T-helper 2 cell treated with Interferon-gamma antibody and Interleukin-4, amounts not matched to agents 5 μg/mL and 100 μg/mL, for 36 hours (primary cell): ENCODE data around the gene NBEA.
"Not testable (repeated sequence)": the region's sequence is repeated elsewhere in the genome, so short reads cannot be mapped to it uniquely, and the experiment has no call there.

ENCODE experiments used
- DNase-seq: peaks from one replicate; pipeline ENCODE4 v3.0.0; 2021; ENCODE audit warnings: low spot score
- H3K27ac Mint-ChIP-seq: one replicate; pipeline ENCODE4 v1.8.0; 2021; ENCODE audit warnings: mild to moderate bottlenecking, mixed read lengths
- H3K27me3 Mint-ChIP-seq: one replicate; pipeline ENCODE4 v1.8.0; 2021; ENCODE audit warnings: low read depth, mixed read lengths
- H3K36me3 Mint-ChIP-seq: one replicate; pipeline ENCODE4 v1.8.0; 2021; ENCODE audit warnings: low read depth, mixed read lengths
- H3K4me1 Mint-ChIP-seq: one replicate; pipeline ENCODE4 v1.8.0; 2021; ENCODE audit warnings: low read depth, mixed read lengths
- H3K4me3 Mint-ChIP-seq: one replicate; pipeline ENCODE4 v1.8.0; 2022; ENCODE audit warnings: mild to moderate bottlenecking, moderate library complexity, mixed read lengths
- H3K9me3 Mint-ChIP-seq: one replicate; pipeline ENCODE4 v1.8.0; 2021; ENCODE audit warnings: mixed read lengths

The NBEA gene

GRCh38 chr13:35057858-35058257 lies 115.8 kb downstream of the NBEA start:
- DNase-seq: no peak
- H3K27me3 Mint-ChIP-seq: no peaks in the 10 kb centered on the region

DNA sequence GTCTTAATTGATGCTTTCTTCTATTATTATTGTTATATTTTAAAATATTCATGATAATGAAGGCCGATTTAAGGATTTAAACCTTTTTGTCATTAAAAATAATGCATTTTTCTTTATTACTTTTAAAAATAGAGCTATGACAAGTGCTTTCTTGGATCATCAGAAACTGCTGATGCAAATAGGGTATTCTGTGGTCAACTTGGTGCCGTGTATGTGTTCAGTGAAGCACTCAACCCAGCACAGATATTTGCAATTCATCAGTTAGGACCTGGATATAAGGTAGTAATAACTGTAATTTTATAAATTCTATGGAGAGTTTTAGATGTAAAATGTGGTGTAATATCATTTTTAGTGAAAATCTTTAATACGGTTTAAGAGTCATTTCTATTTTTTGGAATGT lies 116.5 kb downstream of the NBEA start:
- not testable (repeated sequence) for H3K36me3 Mint-ChIP-seq, H3K27me3 Mint-ChIP-seq, H3K9me3 Mint-ChIP-seq, H3K4me3 Mint-ChIP-seq, H3K4me1 Mint-ChIP-seq, H3K27ac Mint-ChIP-seq, DNase-seq

More at GRCh38 chr13:35057858-35058257, 115.8 kb downstream of the NBEA start:
- H3K36me3 Mint-ChIP-seq: no peaks in the 10 kb centered on the region
- H3K27ac Mint-ChIP-seq: no peak overlapping the region
- H3K9me3 Mint-ChIP-seq: no peaks in the 10 kb centered on the region
- no peak overlapping the region for H3K4me3 Mint-ChIP-seq
- no peaks in the 10 kb centered on the region for H3K4me1 Mint-ChIP-seq

- Mint-ChIP-seq H3K36me3 (no peaks in the 10 kb centered on the region), H3K27ac (no peak overlapping the region), H3K4me1 (no peaks in the 10 kb centered on the region), H3K27me3 (no peaks in the 10 kb centered on the region), H3K9me3 (peaks cover 4% of the 10 kb centered on the region), H3K4me3 (no peak overlapping the region)
- DNase-seq: no peak
These were observed 144.6 kb downstream of the NBEA start for GRCh38 chr13:35086667-35087066.

- no peaks in the 10 kb centered on the region for H3K4me1 Mint-ChIP-seq
- H3K4me3 Mint-ChIP-seq: no peak overlapping the region
These were observed 150.2 kb downstream of the NBEA start for GRCh38 chr13:35092251-35092650.

GRCh38 chr13:35092751-35093150 lies 150.7 kb downstream of the NBEA start:
- H3K4me3 Mint-ChIP-seq: no peak overlapping the region
- H3K4me1 Mint-ChIP-seq: no peaks in the 10 kb centered on the region
- no peaks in the 10 kb centered on the region for H3K27me3 Mint-ChIP-seq
- no peak for DNase-seq
- H3K36me3 Mint-ChIP-seq: no peaks in the 10 kb centered on the region
- no peaks in the 10 kb centered on the region for H3K9me3 Mint-ChIP-seq
- no peak overlapping the region for H3K27ac Mint-ChIP-seq

More at GRCh38 chr13:35092251-35092650, 150.2 kb downstream of the NBEA start:
- Mint-ChIP-seq H3K36me3 (no peaks in the 10 kb centered on the region), H3K27me3 (no peaks in the 10 kb centered on the region), H3K27ac (no peak overlapping the region), H3K9me3 (no peaks in the 10 kb centered on the region)
- DNase-seq: no peak

GRCh38 chr13:35093356-35093755 lies 151.3 kb downstream of the NBEA start:
- Mint-ChIP-seq H3K27me3 (no peaks in the 10 kb centered on the region), H3K27ac (no peak overlapping the region), H3K4me1 (no peaks in the 10 kb centered on the region), H3K4me3 (no peak overlapping the region), H3K36me3 (no peaks in the 10 kb centered on the region), H3K9me3 (no peaks in the 10 kb centered on the region)
- no peak for DNase-seq

DNA sequence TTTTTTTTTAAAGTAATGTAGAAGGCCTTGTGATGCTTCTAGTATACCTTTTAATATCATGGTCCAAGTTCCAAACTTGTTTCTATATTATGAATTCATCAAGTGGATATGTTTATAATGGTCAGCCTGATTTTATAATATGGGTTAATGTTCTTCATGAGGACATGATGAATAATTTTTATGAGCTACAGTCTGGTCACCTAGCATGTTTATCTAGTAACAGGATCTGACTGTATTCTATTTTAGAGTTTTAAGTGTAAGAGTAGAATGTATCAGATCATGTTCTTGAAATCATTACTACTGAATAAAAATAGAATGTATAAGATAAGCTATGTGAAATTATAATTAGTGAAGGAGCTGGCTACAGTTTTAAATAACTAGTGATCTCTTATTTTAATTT lies 164.7 kb downstream of the NBEA start:
- H3K4me1 Mint-ChIP-seq, H3K9me3 Mint-ChIP-seq, H3K36me3 Mint-ChIP-seq, H3K27me3 Mint-ChIP-seq, DNase-seq, H3K27ac Mint-ChIP-seq, H3K4me3 Mint-ChIP-seq: not testable (repeated sequence)

- H3K4me3 Mint-ChIP-seq: no peak overlapping the region
- no peaks in the 10 kb centered on the region for H3K27me3 Mint-ChIP-seq
- no peak overlapping the region for H3K27ac Mint-ChIP-seq
- no peak for DNase-seq
- no peaks in the 10 kb centered on the region for H3K9me3 Mint-ChIP-seq
- no peaks in the 10 kb centered on the region for H3K36me3 Mint-ChIP-seq
- no peaks in the 10 kb centered on the region for H3K4me1 Mint-ChIP-seq
These were observed 165.5 kb downstream of the NBEA start for GRCh38 chr13:35107535-35107934.

GRCh38 chr13:35113612-35114011 lies 171.5 kb downstream of the NBEA start:
- H3K27ac Mint-ChIP-seq: not testable (repeated sequence)

DNA sequence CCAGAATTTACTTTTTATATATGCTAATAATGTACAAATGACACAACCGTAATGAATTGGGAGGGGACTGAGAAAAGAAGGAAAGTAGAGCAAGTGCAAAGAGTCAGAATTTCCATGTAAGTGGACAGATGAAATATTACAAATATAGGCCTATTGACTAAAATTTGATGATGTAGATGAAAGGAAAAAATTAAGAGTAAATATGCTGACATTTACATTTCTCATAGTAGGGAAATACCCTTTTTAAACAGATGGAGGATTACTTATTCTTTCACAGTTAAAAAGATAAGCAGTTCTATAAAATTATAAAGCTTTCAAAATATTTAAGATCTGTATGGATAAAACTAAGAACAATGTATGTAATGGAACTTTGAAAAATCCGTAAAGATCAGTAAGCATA lies 185.4 kb downstream of the NBEA start:
- Mint-ChIP-seq H3K4me3 (no peak overlapping the region), H3K27me3 (no peaks in the 10 kb centered on the region), H3K27ac (no peak overlapping the region), H3K4me1 (no peaks in the 10 kb centered on the region), H3K36me3 (no peaks in the 10 kb centered on the region), H3K9me3 (no peaks in the 10 kb centered on the region)
- no peak for DNase-seq

More at GRCh38 chr13:35113612-35114011, 171.5 kb downstream of the NBEA start:
- DNase-seq, H3K9me3 Mint-ChIP-seq, H3K36me3 Mint-ChIP-seq, H3K27me3 Mint-ChIP-seq, H3K4me1 Mint-ChIP-seq, H3K4me3 Mint-ChIP-seq: not testable (repeated sequence)

GRCh38 chr13:35129500-35129899 lies 187.4 kb downstream of the NBEA start:
- Mint-ChIP-seq H3K4me3 (no peak overlapping the region), H3K27ac (no peak overlapping the region), H3K36me3 (no peaks in the 10 kb centered on the region), H3K4me1 (no peaks in the 10 kb centered on the region), H3K9me3 (no peaks in the 10 kb centered on the region), H3K27me3 (peaks cover 4% of the 10 kb centered on the region)
- no peak for DNase-seq

DNA sequence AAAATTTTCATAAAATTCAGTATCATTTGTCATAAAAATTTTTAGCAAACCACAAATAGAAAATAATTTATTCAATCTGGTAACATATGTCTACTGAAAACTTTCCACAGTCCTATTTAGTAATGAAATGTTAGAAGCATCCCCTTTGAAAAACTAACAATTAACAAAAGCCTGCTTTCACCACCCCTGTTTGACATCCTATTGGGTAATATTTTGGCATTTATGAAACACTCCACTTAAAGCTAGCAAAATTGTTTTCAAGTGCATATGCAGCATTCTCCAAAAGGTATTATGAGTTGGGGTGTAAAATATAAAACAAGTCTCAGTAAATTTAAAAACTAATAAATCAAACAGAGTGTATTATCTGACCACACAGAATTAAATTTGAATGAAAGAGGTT lies 189.4 kb downstream of the NBEA start:
- H3K27me3 Mint-ChIP-seq: peaks cover 4% of the 10 kb centered on the region
- H3K9me3 Mint-ChIP-seq: no peaks in the 10 kb centered on the region
- no peak for DNase-seq
- no peak overlapping the region for H3K4me3 Mint-ChIP-seq
- H3K4me1 Mint-ChIP-seq: peaks cover 7% of the 10 kb centered on the region
- no peak overlapping the region for H3K27ac Mint-ChIP-seq
- H3K36me3 Mint-ChIP-seq: no peaks in the 10 kb centered on the region

GRCh38 chr13:35136585-35136984 lies 194.5 kb downstream of the NBEA start:
- no peak for DNase-seq
- no peak overlapping the region for H3K27ac Mint-ChIP-seq
- peaks cover 4% of the 10 kb centered on the region for H3K27me3 Mint-ChIP-seq
- no peak overlapping the region for H3K4me3 Mint-ChIP-seq
- no peaks in the 10 kb centered on the region for H3K36me3 Mint-ChIP-seq
- peaks cover 22% of the 10 kb centered on the region for H3K4me1 Mint-ChIP-seq
- H3K9me3 Mint-ChIP-seq: no peaks in the 10 kb centered on the region

DNA sequence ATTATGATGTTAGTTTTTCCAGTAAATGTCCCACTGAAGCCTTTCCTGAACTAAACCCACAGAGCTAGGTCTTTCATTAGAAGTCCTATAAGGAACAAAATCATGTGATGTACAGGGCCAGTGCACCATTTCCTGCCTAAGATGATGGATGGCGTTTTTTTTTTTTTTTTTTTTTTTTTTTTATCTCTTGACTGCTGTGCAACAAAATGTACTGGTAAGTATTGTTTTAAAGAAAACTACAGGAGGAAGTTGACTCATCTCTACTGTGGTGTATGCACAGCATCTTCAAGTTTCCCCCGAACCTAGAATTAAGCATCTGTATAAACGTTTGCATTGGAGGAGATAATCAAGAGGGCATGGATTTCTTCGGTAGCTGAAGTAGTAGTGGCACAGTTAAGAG lies 197.5 kb downstream of the NBEA start:
- H3K27ac Mint-ChIP-seq: peak overlapping the region; percentile 61

GRCh38 chr13:35140321-35140720 lies 198.3 kb downstream of the NBEA start:
- H3K4me1 Mint-ChIP-seq: peaks cover 29% of the 10 kb centered on the region
- H3K27me3 Mint-ChIP-seq: no peaks in the 10 kb centered on the region
- DNase-seq: no peak
- H3K27ac Mint-ChIP-seq: no peak overlapping the region
- no peaks in the 10 kb centered on the region for H3K36me3 Mint-ChIP-seq
- no peaks in the 10 kb centered on the region for H3K9me3 Mint-ChIP-seq
- no peak overlapping the region for H3K4me3 Mint-ChIP-seq

More for the DNA sequence above, 197.5 kb downstream of the NBEA start:
- Mint-ChIP-seq H3K9me3 (no peaks in the 10 kb centered on the region), H3K4me1 (peaks cover 28% of the 10 kb centered on the region), H3K36me3 (no peaks in the 10 kb centered on the region), H3K27me3 (no peaks in the 10 kb centered on the region), H3K4me3 (no peak overlapping the region)
- DNase-seq: no peak
